Activated CD4-positive, alpha-beta T cell treated with anti-CD3 and anti-CD28 coated beads for 36 hours (primary cell): ENCODE results near the gene ASCL2. TPM values are rescaled to one million over a fixed set of nuclear protein-coding genes. Genes with fewer than 3 reads are reported as not detected.
"Not testable (repeated sequence)": the region's sequence is repeated elsewhere in the genome, so short reads cannot be mapped to it uniquely, and the experiment has no call there.

Experiments used
- ATAC-seq: fragments of 200-7000 bp; cut with Tn5 transposase; one replicate; pipeline ENCODE4 v1.10.0; 2021; ENCODE audit warnings: mild to moderate bottlenecking, moderate library complexity
- CTCF ChIA-PET: fragments of 350-600 bp; sonication (Branson Sonifier 250); formaldehyde crosslinking; loops from one replicate; lab custom pipeline; 2021; ENCODE audit warnings: antibody characterized with exemption; lab: Charles Lee
- POLR2A ChIA-PET: fragments of 350-600 bp; sonication (Branson Sonifier 250); formaldehyde crosslinking; loops from one replicate; lab custom pipeline; 2021; ENCODE audit warnings: antibody characterized with exemption, inconsistent platforms; lab: Charles Lee
- DNase-seq: peaks from one replicate; pipeline ENCODE4 v3.0.0-alpha.2; 2020
- H3K27ac Mint-ChIP-seq: one replicate; pipeline ENCODE4 v1.8.0; 2021; ENCODE audit warnings: mixed read lengths
- H3K27me3 Mint-ChIP-seq: one replicate; pipeline ENCODE4 v1.8.0; 2021; ENCODE audit warnings: mixed read lengths
- H3K36me3 Mint-ChIP-seq: one replicate; pipeline ENCODE4 v1.8.0; 2021; ENCODE audit warnings: low read depth, mixed read lengths
- H3K4me1 Mint-ChIP-seq: one replicate; pipeline ENCODE4 v1.8.0; 2021; ENCODE audit warnings: mixed read lengths
- H3K4me3 Mint-ChIP-seq: one replicate; pipeline ENCODE4 v1.8.0; 2021; ENCODE audit warnings: mild to moderate bottlenecking, moderate library complexity, mixed read lengths
- H3K9me3 Mint-ChIP-seq: one replicate; pipeline ENCODE4 v1.8.0; 2021; ENCODE audit warnings: low read depth, mixed read lengths
- intact Hi-C, 2 experiments: fragments of 100-400 bp; cut with DNase I in 1 of 2; cut with micrococcal nuclease in 1 of 2; formaldehyde crosslinking; loops; one replicate each; pipeline versions ENCODE4 v1.14.2 to v1.15.1; 2022 to 2024; cut with DNase I, micrococcal nuclease
- total RNA-seq, 2 experiments: library from RNA; stranded (reverse); gene quantifications; one replicate each; pipeline ENCODE4 v1.2.3, GENCODE V29; 2021

The ASCL2 gene
- total RNA-seq, 2 experiments from 2014 or later, result 2.0 to 2.7 TPM

- Mint-ChIP-seq H3K27me3 (no peaks in the 10 kb centered on the region), H3K36me3 (no peaks in the 10 kb centered on the region), H3K4me3 (no peak overlapping the region), H3K4me1 (peaks cover 12% of the 10 kb centered on the region), H3K9me3 (no peaks in the 10 kb centered on the region), H3K27ac (no peak overlapping the region)
- no peak for DNase-seq
- CTCF ChIA-PET, result interaction anchor here (1.6 kb wide), 1 partner anchor 19 kb away, joined by 3 read pairs; no protein-coding TSS in a partner anchor
- POLR2A ChIA-PET, result no interaction called here
- intact Hi-C loops, result no loop called here
- ATAC-seq, result no peak
These were observed 25.9 kb upstream of the ASCL2 start for GRCh38 chr11:2295971-2296912.

- Mint-ChIP-seq H3K9me3 (no peaks in the 10 kb centered on the region), H3K27me3 (no peaks in the 10 kb centered on the region), H3K27ac (no peak overlapping the region), H3K36me3 (no peaks in the 10 kb centered on the region), H3K4me1 (peaks cover 7% of the 10 kb centered on the region), H3K4me3 (no peak overlapping the region)
- ChIA-PET POLR2A (no interaction called here), CTCF (no interaction called here)
- ATAC-seq (no peak), DNase-seq (no peak)
- intact Hi-C loops, result no loop called here
These were observed 24.5 kb upstream of the ASCL2 start for GRCh38 chr11:2294926-2295290.

- POLR2A ChIA-PET, result no interaction called here
- DNase-seq (no peak), ATAC-seq (no peak)
- Mint-ChIP-seq H3K9me3 (no peaks in the 10 kb centered on the region), H3K27me3 (no peaks in the 10 kb centered on the region), H3K4me3 (no peak overlapping the region), H3K27ac (no peak overlapping the region), H3K36me3 (no peaks in the 10 kb centered on the region), H3K4me1 (peaks cover 2% of the 10 kb centered on the region)
- CTCF ChIA-PET, result no interaction called here
- intact Hi-C loops, result no loop called here
These were observed 23.9 kb upstream of the ASCL2 start for GRCh38 chr11:2293984-2294925.

GRCh38 chr11:2293531-2293971 is 23.2 kb upstream of the ASCL2 start:
- H3K4me1 Mint-ChIP-seq, result peaks cover 5% of the 10 kb centered on the region
- intact Hi-C loops, result no loop called here
- H3K36me3 Mint-ChIP-seq, result no peaks in the 10 kb centered on the region
- CTCF ChIA-PET, result no interaction called here
- H3K27ac Mint-ChIP-seq, result no peak overlapping the region
- no peaks in the 10 kb centered on the region for H3K9me3 Mint-ChIP-seq
- ATAC-seq, result no peak
- no peaks in the 10 kb centered on the region for H3K27me3 Mint-ChIP-seq
- DNase-seq, result no peak
- POLR2A ChIA-PET, result no interaction called here
- no peak overlapping the region for H3K4me3 Mint-ChIP-seq

- no peaks in the 10 kb centered on the region for H3K27me3 Mint-ChIP-seq
- intact Hi-C loops, result no loop called here
- no peaks in the 10 kb centered on the region for H3K9me3 Mint-ChIP-seq
- DNase-seq (no peak), ATAC-seq (no peak)
- peaks cover 12% of the 10 kb centered on the region for H3K4me1 Mint-ChIP-seq
- H3K27ac Mint-ChIP-seq, result no peak overlapping the region
- H3K36me3 Mint-ChIP-seq, result no peaks in the 10 kb centered on the region
- H3K4me3 Mint-ChIP-seq, result no peak overlapping the region
- CTCF ChIA-PET, result interaction anchor here (1.7 kb wide), 1 partner anchor 15 kb away, joined by 7 read pairs; no protein-coding TSS in a partner anchor
- POLR2A ChIA-PET, result no interaction called here
These were observed 20.0 kb upstream of the ASCL2 start for GRCh38 chr11:2290351-2290841.

GRCh38 chr11:2289859-2290258 is 19.5 kb upstream of the ASCL2 start:
- H3K27me3 Mint-ChIP-seq, result no peaks in the 10 kb centered on the region
- no peak overlapping the region for H3K4me3 Mint-ChIP-seq
- no peak overlapping the region for H3K27ac Mint-ChIP-seq
- ChIA-PET CTCF (interaction anchor here (1.7 kb wide), 1 partner anchor 14 kb away, joined by 7 read pairs; no protein-coding TSS in a partner anchor), POLR2A (no interaction called here)
- H3K9me3 Mint-ChIP-seq, result no peaks in the 10 kb centered on the region
- H3K4me1 Mint-ChIP-seq, result peaks cover 12% of the 10 kb centered on the region
- ATAC-seq (no peak), DNase-seq (no peak)
- H3K36me3 Mint-ChIP-seq, result no peaks in the 10 kb centered on the region
- intact Hi-C loops, result no loop called here

GRCh38 chr11:2289350-2289749 is 19.0 kb upstream of the ASCL2 start:
- ATAC-seq (no peak), DNase-seq (no peak)
- no peaks in the 10 kb centered on the region for H3K9me3 Mint-ChIP-seq
- intact Hi-C loops, result no loop called here
- H3K36me3 Mint-ChIP-seq, result no peaks in the 10 kb centered on the region
- POLR2A ChIA-PET, result no interaction called here
- H3K27me3 Mint-ChIP-seq, result no peaks in the 10 kb centered on the region
- H3K4me1 Mint-ChIP-seq, result peaks cover 12% of the 10 kb centered on the region
- no peak overlapping the region for H3K27ac Mint-ChIP-seq
- no peak overlapping the region for H3K4me3 Mint-ChIP-seq
- CTCF ChIA-PET, result interaction anchor here (1.7 kb wide), 1 partner anchor 14 kb away, joined by 7 read pairs; no protein-coding TSS in a partner anchor

GRCh38 chr11:2287091-2287490 is 16.7 kb upstream of the ASCL2 start:
- intact Hi-C loops, result no loop called here
- ATAC-seq (peak; percentile 55), DNase-seq (no peak)
- Mint-ChIP-seq H3K27ac (no peak overlapping the region), H3K36me3 (peaks cover 1% of the 10 kb centered on the region), H3K4me3 (no peak overlapping the region), H3K27me3 (no peaks in the 10 kb centered on the region), H3K4me1 (peaks cover 12% of the 10 kb centered on the region), H3K9me3 (peaks cover 5% of the 10 kb centered on the region)
- POLR2A ChIA-PET, result no interaction called here
- CTCF ChIA-PET, result interaction anchor here (0.6 to 1.2 kb wide), 2 partner anchors 12 to 93 kb away, joined by 3 read pairs; no protein-coding TSS in a partner anchor

- POLR2A ChIA-PET, intact Hi-C loops, H3K27me3 Mint-ChIP-seq, H3K36me3 Mint-ChIP-seq, H3K4me3 Mint-ChIP-seq, H3K9me3 Mint-ChIP-seq, H3K27ac Mint-ChIP-seq, ATAC-seq, DNase-seq: not testable (repeated sequence)
- H3K4me1 Mint-ChIP-seq, result peaks cover 12% of the 10 kb centered on the region
- CTCF ChIA-PET, result interaction anchor here (1.2 kb wide), 1 partner anchor 13 kb away, joined by 3 read pairs; no protein-coding TSS in a partner anchor
These were observed 16.0 kb upstream of the ASCL2 start for GRCh38 chr11:2286350-2286749.

- H3K36me3 Mint-ChIP-seq, result peaks cover 4% of the 10 kb centered on the region
- CTCF ChIA-PET, result no interaction called here
- H3K4me3 Mint-ChIP-seq, result no peak overlapping the region
- POLR2A ChIA-PET, result no interaction called here
- peaks cover 8% of the 10 kb centered on the region for H3K9me3 Mint-ChIP-seq
- DNase-seq, result no peak
- peaks cover 2% of the 10 kb centered on the region for H3K27me3 Mint-ChIP-seq
- ATAC-seq, result no peak
- H3K4me1 Mint-ChIP-seq, result no peaks in the 10 kb centered on the region
- no peak overlapping the region for H3K27ac Mint-ChIP-seq
- intact Hi-C loops, result no loop called here
These were observed 9.8 kb upstream of the ASCL2 start for GRCh38 chr11:2280208-2280607.

GRCh38 chr11:2277933-2278523 is 7.6 kb upstream of the ASCL2 start:
- H3K4me1 Mint-ChIP-seq, result no peaks in the 10 kb centered on the region
- peaks cover 6% of the 10 kb centered on the region for H3K9me3 Mint-ChIP-seq
- ATAC-seq, result no peak
- no peak for DNase-seq
- intact Hi-C loops, result no loop called here
- ChIA-PET CTCF (no interaction called here), POLR2A (no interaction called here)
- no peak overlapping the region for H3K27ac Mint-ChIP-seq
- no peak overlapping the region for H3K4me3 Mint-ChIP-seq
- peaks cover 5% of the 10 kb centered on the region for H3K27me3 Mint-ChIP-seq
- H3K36me3 Mint-ChIP-seq, result peaks cover 4% of the 10 kb centered on the region
